Left renal cortex interstitium (tissue), 4 donors: Measurements from ENCODE around the gene SLFN11. TPM values are rescaled to one million over a fixed set of nuclear protein-coding genes. Genes with fewer than 3 reads are reported as not detected.
"Not testable (repeated sequence)": the region's sequence is repeated elsewhere in the genome, so short reads cannot be mapped to it uniquely, and the experiment has no call there.

Experiments
- DNase-seq, 4 donors: peaks; one replicate each; pipeline ENCODE4 v3.0.0-alpha.2; 2013; ENCODE audit warnings: low read depth in 4 of 4, low spot score in 2 of 4, missing footprints in 1 of 4
- polyA plus RNA-seq, 4 donors: library from polyadenylated mRNA; unstranded; fragments of 120-200 nt; gene quantifications; one replicate each; pipeline ENCODE4 v1.2.1, GENCODE V29; 2013; ENCODE audit not compliant: insufficient read length in 4 of 4

Gene SLFN11
- polyA plus RNA-seq, 4 donors, result 8.7 to 19.1 (median 11.3) TPM

DNA sequence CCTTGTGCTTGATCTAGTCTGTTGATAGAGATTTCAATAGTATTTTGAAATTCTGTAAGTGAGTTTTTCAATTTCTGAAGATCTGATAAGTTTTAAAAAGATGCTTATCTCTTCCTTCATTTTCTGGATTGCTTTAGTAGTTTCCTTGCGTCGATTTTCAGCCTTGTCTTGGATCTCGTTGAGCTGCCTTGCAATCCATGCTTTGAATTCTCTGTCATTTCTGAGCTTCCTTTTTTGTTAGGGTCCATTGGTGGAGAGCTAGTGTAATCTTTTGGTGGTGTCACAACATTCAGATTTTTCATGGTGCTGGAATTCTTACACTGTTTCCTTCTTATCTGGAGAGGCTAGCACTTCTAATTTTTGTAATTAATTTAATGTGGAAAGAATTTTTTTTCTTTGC is 61.1 kb downstream of the SLFN11 start:
- no peak for DNase-seq

DNA sequence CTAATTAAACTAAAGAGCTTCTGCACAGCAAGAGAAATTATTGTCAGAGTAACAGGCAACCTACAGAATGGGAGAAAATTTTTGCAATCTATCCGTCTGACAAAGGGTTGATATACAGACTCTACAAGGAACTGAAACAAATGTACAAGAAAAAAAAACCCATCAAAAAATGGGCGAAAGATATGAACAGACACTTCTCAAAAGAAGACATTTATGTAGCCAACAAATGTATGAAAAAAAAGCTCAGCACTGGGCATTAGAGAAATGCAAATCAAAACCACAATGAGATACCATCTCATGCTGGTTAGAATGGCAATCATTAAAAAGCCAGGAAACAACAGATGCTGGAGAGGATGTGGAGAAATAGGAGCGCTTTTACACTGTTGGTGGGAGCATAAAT is 64.1 kb downstream of the SLFN11 start:
- not testable (repeated sequence) for DNase-seq

Other genes starting within 250 kb of the SLFN11 start
- gene NLE1, start 231.3 kb downstream of the SLFN11 start, polyA plus RNA-seq, result 10 to 100 TPM; 16.7 to 22.8 (median 17.8) TPM
- gene UNC45B, start 225.8 kb downstream of the SLFN11 start, polyA plus RNA-seq, result under 1 TPM; 0.06 to 0.16 (median 0.15) TPM
- not detected for gene SLC35G3, start 179.2 kb downstream of the SLFN11 start, polyA plus RNA-seq
- gene SLFN5, start 130.5 kb downstream of the SLFN11 start, polyA plus RNA-seq, result 10 to 100 TPM; 13.1 to 15.4 (median 14.2) TPM
- 10 to 100 TPM; 18.5 to 20.1 (median 18.8) TPM for gene SLFN12, start 58.9 kb upstream of the SLFN11 start, polyA plus RNA-seq
- gene SLFN13, start 75.1 kb upstream of the SLFN11 start, polyA plus RNA-seq, result 10 to 100 TPM; 16.4 to 43.2 (median 26.4) TPM
- gene SLFN12L, start 164.1 kb upstream of the SLFN11 start, polyA plus RNA-seq, result under 1 TPM in 3 of 4 donors, not detected in 1; 0.20 to 0.44 (median 0.26) TPM
- under 1 TPM; 0.08 to 0.31 (median 0.16) TPM for gene SLFN14, start 187.2 kb upstream of the SLFN11 start, polyA plus RNA-seq
- 10 to 100 TPM; 10.5 to 12.1 (median 11.3) TPM for gene PEX12, start 204.9 kb upstream of the SLFN11 start, polyA plus RNA-seq
- 100 to 1,000 TPM; 117 to 136 (median 121) TPM for gene AP2B1, start 213.7 kb upstream of the SLFN11 start, polyA plus RNA-seq